ENCODE results near the gene LMF2. TPM values are rescaled to one million over a fixed set of nuclear protein-coding genes. Genes with fewer than 3 reads are reported as not detected.
A peak's percentile ranks its signal among the peaks of the same experiment; 100 is the strongest.

The LMF2 gene
- total RNA-seq, 3 donors from 2014 or later (not counting 1 experiment from before 2014, with no cell fraction given) = 114 to 129 (median 122) TPM

DNA sequence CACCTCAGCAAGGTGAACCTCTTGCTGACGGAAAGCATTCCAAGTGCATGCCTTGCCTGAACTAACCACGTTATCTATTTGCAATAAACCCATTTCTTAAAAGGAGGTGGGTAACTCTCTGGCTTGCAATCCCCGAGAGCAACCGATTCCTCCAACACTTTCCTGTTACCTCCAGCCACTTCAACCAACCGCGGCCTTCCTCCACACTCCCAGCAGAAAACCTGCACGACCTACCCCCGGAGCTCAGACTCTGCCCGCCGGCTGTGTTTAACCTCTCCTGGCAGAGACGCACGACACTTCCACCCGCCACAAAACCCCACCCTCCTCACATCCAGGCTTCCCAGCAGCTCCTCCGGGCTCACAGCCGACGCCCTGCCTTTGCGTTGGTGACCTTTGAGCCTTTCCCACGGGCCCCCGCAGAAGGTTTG is 17.2 kb upstream of the LMF2 start:
- Mint-ChIP-seq H3K4me1 (peaks cover 26 to 30% of the 10 kb centered on the region in 2 donors), H3K4me3 (peak overlapping the region; percentile 90), H3K9me3 (no peaks in the 10 kb centered on the region), H3K27ac (peak overlapping the region; percentile 81 to 91), H3K27me3 (ENCODE audit: low read depth in 2 of 2) (no peaks in the 10 kb centered on the region), H3K36me3 (no peaks in the 10 kb centered on the region)
- ATAC-seq (no peak), DNase-seq (no peak)
- Histone ChIP-seq H3K4me3 (ENCODE audit: low read length) (peak overlapping the region; percentile 40), H3K36me3 (ENCODE audit: control insufficient read depth, insufficient read depth, low read length) (peaks cover 23% of the 10 kb centered on the region), H3K4me1 (ENCODE audit: control insufficient read depth, insufficient read depth, low read length) (peaks cover 45% of the 10 kb centered on the region), H3K9me3 (ENCODE audit: control insufficient read depth, insufficient read depth, low read length) (no peaks in the 10 kb centered on the region), H3K27me3 (ENCODE audit: control insufficient read depth, insufficient read depth, low read length) (no peaks in the 10 kb centered on the region), H3K27ac (ENCODE audit: low read length) (peak overlapping the region; percentile 56)
- WGBS (ENCODE audit: insufficient coverage) = 9% methylated on average over 19 of the region's 19 CpGs
- TF ChIP-seq, protein P1, sequence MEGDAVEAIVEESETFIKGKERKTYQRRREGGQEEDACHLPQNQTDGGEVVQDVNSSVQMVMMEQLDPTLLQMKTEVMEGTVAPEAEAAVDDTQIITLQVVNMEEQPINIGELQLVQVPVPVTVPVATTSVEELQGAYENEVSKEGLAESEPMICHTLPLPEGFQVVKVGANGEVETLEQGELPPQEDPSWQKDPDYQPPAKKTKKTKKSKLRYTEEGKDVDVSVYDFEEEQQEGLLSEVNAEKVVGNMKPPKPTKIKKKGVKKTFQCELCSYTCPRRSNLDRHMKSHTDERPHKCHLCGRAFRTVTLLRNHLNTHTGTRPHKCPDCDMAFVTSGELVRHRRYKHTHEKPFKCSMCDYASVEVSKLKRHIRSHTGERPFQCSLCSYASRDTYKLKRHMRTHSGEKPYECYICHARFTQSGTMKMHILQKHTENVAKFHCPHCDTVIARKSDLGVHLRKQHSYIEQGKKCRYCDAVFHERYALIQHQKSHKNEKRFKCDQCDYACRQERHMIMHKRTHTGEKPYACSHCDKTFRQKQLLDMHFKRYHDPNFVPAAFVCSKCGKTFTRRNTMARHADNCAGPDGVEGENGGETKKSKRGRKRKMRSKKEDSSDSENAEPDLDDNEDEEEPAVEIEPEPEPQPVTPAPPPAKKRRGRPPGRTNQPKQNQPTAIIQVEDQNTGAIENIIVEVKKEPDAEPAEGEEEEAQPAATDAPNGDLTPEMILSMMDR (IDR thresholded peaks at IDR 0.05) = no peak
- intact Hi-C loops (cut with micrococcal nuclease) = loop anchor here (1.0 to 5.0 kb wide), 2 partner anchors 16 to 38 kb away; partner anchors contain the start of genes NCAPH2 and SYCE3

DNA sequence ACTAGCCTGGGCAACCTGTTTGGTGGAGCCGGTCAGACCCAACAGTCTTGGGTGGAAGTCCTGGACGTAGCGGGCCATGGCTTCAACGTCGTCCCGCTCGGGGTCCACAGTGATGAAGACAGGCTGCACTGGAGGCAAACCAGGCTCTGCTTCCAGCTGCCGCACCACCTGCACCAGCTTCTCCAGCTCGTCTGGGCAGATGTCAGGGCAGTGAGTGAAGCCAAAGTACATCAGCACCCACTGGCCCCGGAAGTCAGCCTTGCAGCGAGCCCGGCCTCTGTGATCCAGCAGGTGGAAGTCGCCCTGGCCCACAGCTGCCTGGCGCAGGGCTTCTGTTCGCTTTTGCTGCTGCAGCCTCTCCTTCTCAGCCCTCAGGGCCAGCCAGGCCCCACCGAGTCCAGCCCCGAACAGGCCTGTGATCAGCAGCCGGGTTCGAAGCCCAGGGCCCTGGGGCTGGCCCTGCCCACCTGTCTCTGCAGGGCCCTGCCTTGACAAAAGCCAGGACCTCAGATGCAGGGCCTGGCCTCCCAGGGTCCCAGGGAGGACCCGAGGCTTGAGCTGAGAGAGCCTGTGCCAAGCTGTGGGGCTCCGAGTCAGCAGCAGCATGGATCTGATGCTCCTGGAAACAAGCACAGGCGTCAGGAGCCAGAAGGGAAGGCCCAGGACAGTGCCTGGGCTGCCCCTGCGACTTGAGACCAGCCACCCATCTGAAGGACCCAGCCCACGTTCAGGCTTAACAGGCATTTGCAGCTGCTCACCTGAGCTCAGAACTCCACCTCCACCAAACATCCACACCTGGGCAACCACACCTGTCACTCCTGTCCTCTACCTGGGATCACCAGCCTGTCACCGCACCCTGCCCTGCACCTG is 16.5 kb upstream of the LMF2 start:
- Histone ChIP-seq H3K4me3 (ENCODE audit: low read length) (no peak overlapping the region), H3K36me3 (ENCODE audit: control insufficient read depth, insufficient read depth, low read length) (peaks cover 28% of the 10 kb centered on the region), H3K9me3 (ENCODE audit: control insufficient read depth, insufficient read depth, low read length) (no peaks in the 10 kb centered on the region), H3K27ac (ENCODE audit: low read length) (no peak overlapping the region), H3K4me1 (ENCODE audit: control insufficient read depth, insufficient read depth, low read length) (peaks cover 38% of the 10 kb centered on the region), H3K27me3 (ENCODE audit: control insufficient read depth, insufficient read depth, low read length) (no peaks in the 10 kb centered on the region)
- TF ChIP-seq, protein P1 (IDR thresholded peaks at IDR 0.05) = no peak
- peak overlapping the region; percentile 90 for H3K4me3 Mint-ChIP-seq
- peaks cover 26 to 30% of the 10 kb centered on the region in 2 donors for H3K4me1 Mint-ChIP-seq
- H3K27ac Mint-ChIP-seq = peak overlapping the region; percentile 81 to 91
- H3K27me3 Mint-ChIP-seq (ENCODE audit: low read depth in 2 of 2) = no peaks in the 10 kb centered on the region
- intact Hi-C loops (cut with micrococcal nuclease) = no loop called here
- 93% methylated on average over 25 of the region's 25 CpGs for WGBS (ENCODE audit: insufficient coverage)
- no peaks in the 10 kb centered on the region for H3K36me3 Mint-ChIP-seq
- no peaks in the 10 kb centered on the region for H3K9me3 Mint-ChIP-seq
- no peak for DNase-seq
- no peak for ATAC-seq

DNA sequence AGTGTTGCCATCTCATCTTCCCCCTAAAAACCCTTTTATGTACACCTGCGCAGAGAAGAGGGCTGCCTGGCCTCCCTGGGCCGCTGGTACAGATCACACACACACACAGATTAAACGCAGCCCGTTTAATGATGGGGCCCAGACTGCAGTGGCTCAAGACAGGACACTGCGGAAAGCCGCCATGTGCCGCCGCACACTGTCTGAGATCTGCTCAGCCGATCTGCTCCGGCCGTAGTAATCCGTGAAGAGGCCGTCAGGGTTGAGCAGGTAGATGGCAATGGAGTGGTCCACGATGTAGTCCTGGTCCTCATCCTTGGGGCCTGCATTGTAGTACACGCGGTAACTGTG is 15.9 kb upstream of the LMF2 start:
- ATAC-seq (no peak), DNase-seq (no peak)
- H3K9me3 Mint-ChIP-seq = no peaks in the 10 kb centered on the region
- H3K4me1 Mint-ChIP-seq = peaks cover 26% of the 10 kb centered on the region in 2 donors
- no peak overlapping the region for H3K27ac Mint-ChIP-seq
- Histone ChIP-seq H3K9me3 (ENCODE audit: control insufficient read depth, insufficient read depth, low read length) (no peaks in the 10 kb centered on the region), H3K27me3 (ENCODE audit: control insufficient read depth, insufficient read depth, low read length) (no peaks in the 10 kb centered on the region), H3K4me1 (ENCODE audit: control insufficient read depth, insufficient read depth, low read length) (peaks cover 32% of the 10 kb centered on the region), H3K4me3 (ENCODE audit: low read length) (no peak overlapping the region), H3K36me3 (ENCODE audit: control insufficient read depth, insufficient read depth, low read length) (peaks cover 34% of the 10 kb centered on the region), H3K27ac (ENCODE audit: low read length) (no peak overlapping the region)
- H3K36me3 Mint-ChIP-seq = no peaks in the 10 kb centered on the region
- no peak overlapping the region for H3K4me3 Mint-ChIP-seq
- no peaks in the 10 kb centered on the region for H3K27me3 Mint-ChIP-seq (ENCODE audit: low read depth in 2 of 2)
- intact Hi-C loops (cut with micrococcal nuclease) = no loop called here
- 98% methylated on average over 16 of the region's 16 CpGs for WGBS (ENCODE audit: insufficient coverage)
- TF ChIP-seq, protein P1 (IDR thresholded peaks at IDR 0.05) = no peak

All from natural killer cell (primary cell).